Duodenal mucosa (tissue), 2 donors: ENCODE measurements around the gene SAMHD1.
"Not testable (repeated sequence)": the region's sequence is repeated elsewhere in the genome, so short reads cannot be mapped to it uniquely, and the experiment has no call there.

ENCODE experiments used
- H3K27ac ChIP-seq: one replicate; pipeline ENCODE4 v1.7.0; 2013; ENCODE audit warnings: low read depth, low read length
- H3K27me3 ChIP-seq, 2 donors: one replicate each; pipeline ENCODE4 v1.7.0; 2013; ENCODE audit warnings: low read length in 2 of 2, control low read depth in 1 of 2; ENCODE audit not compliant: insufficient read depth in 2 of 2, control insufficient read depth in 1 of 2
- H3K36me3 ChIP-seq, 2 donors: one replicate each; pipeline ENCODE4 v1.7.0; 2013; ENCODE audit warnings: low read length in 2 of 2, control low read depth in 1 of 2; ENCODE audit not compliant: insufficient read depth in 2 of 2, control insufficient read depth in 1 of 2
- H3K4me1 ChIP-seq, 2 donors: one replicate each; pipeline ENCODE4 v1.7.0; 2013; ENCODE audit warnings: low read length in 2 of 2, control low read depth in 1 of 2; ENCODE audit not compliant: insufficient read depth in 2 of 2, control insufficient read depth in 1 of 2
- H3K4me3 ChIP-seq, 2 donors: one replicate each; pipeline ENCODE4 v1.7.0; 2013; ENCODE audit warnings: low read length in 2 of 2, low read depth in 1 of 2
- H3K9ac ChIP-seq, 2 donors: one replicate each; pipeline ENCODE4 v1.7.0; 2013; ENCODE audit warnings: low read length in 2 of 2, low read depth in 1 of 2
- H3K9me3 ChIP-seq, 2 donors: one replicate each; pipeline ENCODE4 v1.7.0; 2013; ENCODE audit warnings: low read length in 2 of 2, control low read depth in 1 of 2; ENCODE audit not compliant: control insufficient read depth in 1 of 2

Gene SAMHD1

DNA sequence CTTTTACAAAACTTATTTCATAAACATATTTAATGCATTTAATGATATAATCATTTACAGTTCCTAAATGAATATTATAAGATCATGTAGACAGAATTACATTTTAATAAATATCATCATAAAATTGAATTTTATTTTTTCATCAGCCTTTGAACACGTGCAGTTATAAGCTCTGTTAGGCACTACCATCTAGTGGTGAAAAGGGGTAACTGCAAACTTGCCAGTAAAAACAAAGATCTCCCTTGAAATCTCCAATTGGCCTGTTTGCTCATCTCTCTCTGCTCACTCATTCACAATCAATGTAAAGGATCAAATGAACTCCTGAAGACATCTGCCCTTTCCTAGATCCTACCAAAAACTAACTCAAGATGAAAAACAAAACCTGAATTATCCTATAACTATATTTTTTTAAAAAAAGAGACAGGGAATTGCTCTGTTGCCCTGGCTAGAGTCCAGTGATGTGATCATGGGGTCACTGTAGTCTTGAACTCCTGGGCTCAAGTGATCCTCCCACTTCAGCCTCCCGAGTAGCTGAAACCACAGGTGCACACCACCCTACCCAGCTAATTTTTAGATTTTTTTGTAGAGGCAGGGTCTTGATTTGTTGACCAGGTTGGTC lies 31.7 kb downstream of the SAMHD1 start:
- Histone ChIP-seq H3K36me3 (peaks cover 0 to 47% of the 10 kb centered on the region in 2 donors), H3K27ac (no peak overlapping the region), H3K9me3 (no peaks in the 10 kb centered on the region), H3K4me3 (no peak overlapping the region), H3K27me3 (no peaks in the 10 kb centered on the region), H3K4me1 (peaks cover 0 to 7% of the 10 kb centered on the region in 2 donors), H3K9ac (no peak overlapping the region)

- Histone ChIP-seq H3K9ac (no peak overlapping the region), H3K9me3 (no peaks in the 10 kb centered on the region), H3K4me1 (no peaks in the 10 kb centered on the region), H3K36me3 (peaks cover 6 to 60% of the 10 kb centered on the region in 2 donors), H3K27me3 (no peaks in the 10 kb centered on the region), H3K4me3 (no peak overlapping the region), H3K27ac (no peak overlapping the region)
Observed at GRCh38 chr20:36917943-36918342, 33.6 kb downstream of the SAMHD1 start.

DNA sequence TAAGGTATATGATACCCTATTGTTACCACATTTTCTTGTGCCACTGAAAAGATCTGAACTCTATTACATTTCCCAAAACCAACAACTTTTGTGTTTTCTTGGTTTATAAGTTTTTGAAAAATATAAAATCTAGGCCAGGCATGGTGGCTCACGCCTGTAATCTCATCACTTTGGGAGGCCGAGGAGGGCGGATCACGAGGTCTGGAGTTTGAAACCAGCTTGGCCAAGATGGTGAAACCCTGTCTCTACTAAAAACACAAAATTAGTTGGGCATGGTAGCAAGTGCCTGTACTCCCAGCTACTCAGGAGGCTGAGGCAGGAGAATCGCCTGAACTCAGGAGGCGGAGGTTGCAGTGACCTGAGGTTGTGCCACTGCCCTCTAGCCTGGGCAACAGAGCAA lies 34.3 kb downstream of the SAMHD1 start:
- H3K4me3 ChIP-seq, result no peak overlapping the region
- H3K4me1 ChIP-seq, result no peaks in the 10 kb centered on the region
- H3K9me3 ChIP-seq, result no peaks in the 10 kb centered on the region
- H3K27me3 ChIP-seq, result no peaks in the 10 kb centered on the region
- H3K27ac ChIP-seq, result no peak overlapping the region
- H3K9ac ChIP-seq, result no peak overlapping the region
- peaks cover 6 to 57% of the 10 kb centered on the region in 2 donors for H3K36me3 ChIP-seq

DNA sequence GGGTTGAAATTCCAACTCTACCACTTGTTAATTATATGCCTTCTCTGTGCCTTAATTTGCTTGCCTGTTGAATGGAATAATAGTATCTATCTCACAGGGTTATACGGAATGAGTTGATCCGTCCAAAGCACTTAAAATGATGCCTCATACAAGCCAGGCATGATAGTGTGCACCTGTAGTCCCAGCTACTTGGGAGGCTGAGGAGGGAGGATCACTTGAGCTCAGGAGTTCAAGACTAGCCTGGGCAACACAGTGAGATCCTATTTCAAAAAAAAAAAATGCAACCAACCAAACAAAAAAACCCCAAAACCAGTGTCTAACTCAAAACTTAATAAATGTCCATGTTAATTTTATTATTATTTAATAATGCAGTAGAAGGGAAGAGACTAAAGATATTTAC lies 35.3 kb downstream of the SAMHD1 start:
- Histone ChIP-seq H3K36me3 (peaks cover 15 to 60% of the 10 kb centered on the region in 2 donors), H3K9me3 (no peaks in the 10 kb centered on the region), H3K27ac (no peak overlapping the region), H3K27me3 (no peaks in the 10 kb centered on the region), H3K4me1 (no peaks in the 10 kb centered on the region), H3K4me3 (no peak overlapping the region), H3K9ac (no peak overlapping the region)

- Histone ChIP-seq H3K36me3 (peaks cover 15 to 53% of the 10 kb centered on the region in 2 donors), H3K4me3 (no peak overlapping the region), H3K27ac (no peak overlapping the region), H3K4me1 (no peaks in the 10 kb centered on the region), H3K9ac (no peak overlapping the region), H3K27me3 (no peaks in the 10 kb centered on the region), H3K9me3 (no peaks in the 10 kb centered on the region)
Observed at GRCh38 chr20:36908603-36909002, 42.9 kb downstream of the SAMHD1 start.

- not testable (repeated sequence) for H3K27ac ChIP-seq, H3K9ac ChIP-seq, H3K4me1 ChIP-seq, H3K9me3 ChIP-seq, H3K27me3 ChIP-seq, H3K4me3 ChIP-seq
- H3K36me3 ChIP-seq, result peaks cover 6 to 61% of the 10 kb centered on the region in 2 donors
Observed at GRCh38 chr20:36906086-36906485, 45.4 kb downstream of the SAMHD1 start.

- not testable (repeated sequence) for H3K4me3 ChIP-seq, H3K9ac ChIP-seq, H3K4me1 ChIP-seq, H3K9me3 ChIP-seq, H3K27ac ChIP-seq, H3K27me3 ChIP-seq
- peaks cover 6 to 66% of the 10 kb centered on the region in 2 donors for H3K36me3 ChIP-seq
Observed at GRCh38 chr20:36905566-36905965, 45.9 kb downstream of the SAMHD1 start.

GRCh38 chr20:36904690-36905089 lies 46.8 kb downstream of the SAMHD1 start:
- Histone ChIP-seq H3K36me3 (peaks cover 6 to 67% of the 10 kb centered on the region in 2 donors), H3K4me1 (no peaks in the 10 kb centered on the region), H3K4me3 (no peak overlapping the region), H3K9ac (no peak overlapping the region), H3K27me3 (no peaks in the 10 kb centered on the region), H3K9me3 (no peaks in the 10 kb centered on the region), H3K27ac (no peak overlapping the region)

DNA sequence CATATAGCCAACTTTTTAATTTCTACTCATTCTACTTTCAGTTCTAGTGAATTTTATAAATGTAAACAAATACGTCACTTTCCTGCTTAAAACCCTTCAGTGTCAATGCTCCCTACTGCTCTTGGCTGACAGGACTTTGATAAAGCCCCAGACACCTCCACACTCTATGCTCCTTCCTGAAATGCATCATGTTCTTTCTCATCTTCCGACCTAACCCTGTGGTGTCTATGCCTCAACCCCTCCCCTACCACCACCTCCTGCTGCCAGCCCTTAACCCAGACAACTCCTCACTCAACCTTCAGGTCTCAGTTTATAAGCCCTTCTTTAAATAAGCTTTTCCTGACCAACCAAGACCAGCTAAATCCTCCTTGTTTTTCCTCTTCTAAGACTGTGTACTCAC lies 56.5 kb downstream of the SAMHD1 start:
- Histone ChIP-seq H3K27ac (no peak overlapping the region), H3K9ac (no peak overlapping the region), H3K4me1 (no peaks in the 10 kb centered on the region), H3K36me3 (peaks cover 36 to 86% of the 10 kb centered on the region in 2 donors), H3K27me3 (no peaks in the 10 kb centered on the region), H3K9me3 (no peaks in the 10 kb centered on the region), H3K4me3 (no peak overlapping the region)

DNA sequence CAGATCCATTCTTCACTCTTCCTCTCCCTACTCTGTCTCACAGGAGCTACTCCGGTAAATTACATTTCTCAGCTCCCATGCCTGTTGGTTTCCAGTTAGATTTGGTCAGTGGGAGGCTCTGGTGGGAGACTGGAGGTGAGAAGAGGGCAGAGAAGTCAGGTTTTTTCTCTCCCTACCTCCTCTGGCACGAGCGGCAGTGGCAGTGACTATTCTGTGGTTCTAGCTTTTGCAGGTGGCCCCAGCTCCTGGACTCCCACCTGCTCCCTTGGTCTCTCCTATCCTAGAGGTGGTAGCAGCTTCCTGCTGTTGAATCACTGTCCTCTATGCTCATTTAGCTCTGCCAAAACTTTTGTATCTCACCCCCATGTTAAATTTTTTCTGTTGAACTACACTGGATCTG lies 57.7 kb downstream of the SAMHD1 start:
- Histone ChIP-seq H3K27me3 (no peaks in the 10 kb centered on the region), H3K36me3 (peaks cover 36 to 88% of the 10 kb centered on the region in 2 donors), H3K4me1 (no peaks in the 10 kb centered on the region), H3K9ac (no peak overlapping the region), H3K9me3 (no peaks in the 10 kb centered on the region), H3K27ac (no peak overlapping the region), H3K4me3 (no peak overlapping the region)

- H3K4me3 ChIP-seq, result no peak overlapping the region
- no peak overlapping the region for H3K27ac ChIP-seq
- H3K27me3 ChIP-seq, result no peaks in the 10 kb centered on the region
- peaks cover 5 to 11% of the 10 kb centered on the region in 2 donors for H3K4me1 ChIP-seq
- H3K36me3 ChIP-seq, result peaks cover 31 to 73% of the 10 kb centered on the region in 2 donors
- no peaks in the 10 kb centered on the region for H3K9me3 ChIP-seq
- H3K9ac ChIP-seq, result no peak overlapping the region
Observed at GRCh38 chr20:36891211-36891610, 60.3 kb downstream of the SAMHD1 start.
